ENCODE data around the gene ANKRD13D. TPM values are rescaled to one million over a fixed set of nuclear protein-coding genes. Genes with fewer than 3 reads are reported as not detected.

ANKRD13D gene
- polyA plus RNA-seq, 1 of the 3 experiments (the other 2 are of a cell fraction) = 50.2 TPM

DNA sequence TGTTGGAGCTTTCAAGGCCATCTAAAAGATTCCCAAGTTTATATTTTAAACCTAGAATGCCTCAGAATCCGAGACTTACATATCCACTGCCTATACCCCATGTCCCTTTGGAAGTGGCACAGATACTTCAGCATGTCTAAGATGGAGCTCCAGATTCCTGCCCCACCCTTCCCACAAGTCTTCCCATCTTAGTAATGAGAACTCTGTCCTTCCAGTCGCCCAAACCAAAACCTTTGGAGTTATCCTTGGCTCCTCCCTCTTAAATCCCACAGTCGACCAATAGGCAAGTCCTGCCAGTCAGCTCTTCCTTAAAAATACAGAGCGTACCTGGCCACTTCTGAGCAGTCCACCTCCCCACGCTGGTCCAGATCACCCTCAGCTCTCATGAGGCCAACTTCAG is 59.9 kb downstream of the ANKRD13D start:
- Histone ChIP-seq H3K9ac (no peak overlapping the region), H3K9me2 (no peaks in the 10 kb centered on the region), H3K79me2 (ENCODE audit: insufficient read depth) (peaks cover 16% of the 10 kb centered on the region), H3K27me3 (ENCODE audit: insufficient read depth) (no peaks in the 10 kb centered on the region), H4K20me1 (ENCODE audit: insufficient read depth) (peaks cover 3% of the 10 kb centered on the region; the same call in 1 of the 2 replicates), H3K9me3 (no peaks in the 10 kb centered on the region), H3K4me3 (ENCODE audit: low read depth in 2 of 2, low read length in 1 of 2) (no peak overlapping the region), H3K27ac (ENCODE audit: low read depth in 2 of 2, low read length in 1 of 2) (peak overlapping the region in 1 of 2 experiments; percentile 78; a peak in 2 of 4 replicates), H3K36me3 (replicated peaks in 1 of 2; ENCODE audit: control insufficient read depth in 1 of 2, insufficient read depth in 2 of 2, low read length in 1 of 2) (no peaks in the 10 kb centered on the region), H3F3A (replicated peaks; ENCODE audit: insufficient read depth) (peaks cover 36% of the 10 kb centered on the region), H2AFZ (ENCODE audit: low read depth) (no peak overlapping the region), H3K4me2 (no peak overlapping the region), H3K4me1 (ENCODE audit: control insufficient read depth in 1 of 2, insufficient read depth in 2 of 2, low read depth in 1 of 2, low read length in 1 of 2) (peaks cover 14 to 46% of the 10 kb centered on the region in 2 experiments; a peak in 3 of 4 replicates)
- POLR2A ChIA-PET = no interaction called here
- CTCF ChIA-PET = interaction anchor here (0.6 to 20.0 kb wide), 12 partner anchors 8 to 268 kb away, joined by 3 to 955 read pairs (median 4); partner anchors contain the start of genes CLCF1 and PPP1CA
- DNase-seq = no peak
- no peak for TF ChIP-seq RAD21 (IDR thresholded peaks at IDR 0.05; ENCODE audit: low read length)
- TF ChIP-seq, protein P1, sequence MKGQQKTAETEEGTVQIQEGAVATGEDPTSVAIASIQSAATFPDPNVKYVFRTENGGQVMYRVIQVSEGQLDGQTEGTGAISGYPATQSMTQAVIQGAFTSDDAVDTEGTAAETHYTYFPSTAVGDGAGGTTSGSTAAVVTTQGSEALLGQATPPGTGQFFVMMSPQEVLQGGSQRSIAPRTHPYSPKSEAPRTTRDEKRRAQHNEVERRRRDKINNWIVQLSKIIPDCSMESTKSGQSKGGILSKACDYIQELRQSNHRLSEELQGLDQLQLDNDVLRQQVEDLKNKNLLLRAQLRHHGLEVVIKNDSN (IDR thresholded peaks at IDR 0.05; ENCODE audit: borderline replicate concordance, low read depth) = no peak
- TF ChIP-seq, protein P2, sequence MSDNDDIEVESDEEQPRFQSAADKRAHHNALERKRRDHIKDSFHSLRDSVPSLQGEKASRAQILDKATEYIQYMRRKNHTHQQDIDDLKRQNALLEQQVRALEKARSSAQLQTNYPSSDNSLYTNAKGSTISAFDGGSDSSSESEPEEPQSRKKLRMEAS (IDR thresholded peaks at IDR 0.05; ENCODE audit: low read depth) = no peak
- TF ChIP-seq EP300 (IDR thresholded peaks at IDR 0.05; ENCODE audit: borderline replicate concordance in 1 of 2, low read depth in 1 of 2, low read length in 1 of 2) = no peak
- no peak for TF ChIP-seq FOSL2 (IDR thresholded peaks at IDR 0.05; ENCODE audit: borderline replicate concordance, low read depth)
- no peak for TF ChIP-seq RXRA (IDR thresholded peaks at IDR 0.05; ENCODE audit: borderline replicate concordance, low read depth)
- WGBS (ENCODE audit: low lambda C conversion rate) = 96% methylated on average over 5 of the region's 5 CpGs

DNA sequence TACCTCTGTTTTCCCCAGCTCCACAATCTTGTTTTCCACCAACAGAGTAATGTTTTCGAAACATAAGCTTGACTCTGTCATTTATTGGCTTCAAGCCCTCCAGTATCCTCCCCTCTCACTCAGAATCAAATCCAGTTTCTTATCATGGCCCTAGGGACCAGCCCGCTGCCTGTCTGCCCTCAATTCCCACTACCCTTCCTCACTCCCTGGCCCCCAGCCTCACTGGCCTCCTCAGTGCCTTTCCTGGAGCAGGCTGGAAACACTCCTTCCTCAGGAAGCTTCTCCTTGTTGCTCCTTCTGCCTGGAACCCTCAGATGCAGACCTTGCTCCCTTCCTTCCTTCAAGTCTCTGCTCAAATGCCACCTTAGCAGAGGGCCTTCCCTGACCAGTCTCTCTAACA is 60.4 kb downstream of the ANKRD13D start:
- H3K4me2 ChIP-seq = no peak overlapping the region
- WGBS (ENCODE audit: low lambda C conversion rate) = 100% methylated on average over 2 of the region's 2 CpGs

More for the DNA sequence above, 60.4 kb downstream of the ANKRD13D start:
- H3K9ac ChIP-seq = no peak overlapping the region
- TF ChIP-seq, protein P1 (IDR thresholded peaks at IDR 0.05; ENCODE audit: borderline replicate concordance, low read depth) = no peak
- no peak for TF ChIP-seq EZH2phosphoT487 (IDR thresholded peaks at IDR 0.05; ENCODE audit: borderline replicate concordance, low read depth)
- no peak for DNase-seq
- peaks cover 40% of the 10 kb centered on the region for H3F3A ChIP-seq (replicated peaks; ENCODE audit: insufficient read depth)
- H3K9me3 ChIP-seq = no peaks in the 10 kb centered on the region
- ChIA-PET CTCF (interaction anchor here (0.6 to 20.0 kb wide), 12 partner anchors 8 to 268 kb away, joined by 3 to 955 read pairs (median 4); partner anchors contain the start of genes CLCF1 and PPP1CA), POLR2A (no interaction called here)
- no peak overlapping the region for H3K4me3 ChIP-seq (ENCODE audit: low read depth in 2 of 2, low read length in 1 of 2)
- H3K27me3 ChIP-seq (ENCODE audit: insufficient read depth) = no peaks in the 10 kb centered on the region
- H3K9me2 ChIP-seq = no peaks in the 10 kb centered on the region
- no peak overlapping the region for H2AFZ ChIP-seq (ENCODE audit: low read depth)
- H3K27ac ChIP-seq (ENCODE audit: low read depth in 2 of 2, low read length in 1 of 2) = no peak overlapping the region; a peak in 1 of 4 replicates
- H3K79me2 ChIP-seq (ENCODE audit: insufficient read depth) = peaks cover 16% of the 10 kb centered on the region
- no peaks in the 10 kb centered on the region for H3K36me3 ChIP-seq (replicated peaks in 1 of 2; ENCODE audit: control insufficient read depth in 1 of 2, insufficient read depth in 2 of 2, low read length in 1 of 2)
- peaks cover 18 to 50% of the 10 kb centered on the region in 2 experiments; a peak in 3 of 4 replicates for H3K4me1 ChIP-seq (ENCODE audit: control insufficient read depth in 1 of 2, insufficient read depth in 2 of 2, low read depth in 1 of 2, low read length in 1 of 2)
- H4K20me1 ChIP-seq (ENCODE audit: insufficient read depth) = peaks cover 3% of the 10 kb centered on the region; the same call in 1 of the 2 replicates

Data from SK-N-SH (cell line).